Central memory CD4-positive, alpha-beta T cell (primary cell): Measurements from ENCODE around the gene FAM171A1.
"Not testable (repeated sequence)": the region's sequence is repeated elsewhere in the genome, so short reads cannot be mapped to it uniquely, and the experiment has no call there.

Experiments
- DNase-seq: peaks from one replicate; pipeline ENCODE4 v3.0.0; 2022

Gene FAM171A1

DNA sequence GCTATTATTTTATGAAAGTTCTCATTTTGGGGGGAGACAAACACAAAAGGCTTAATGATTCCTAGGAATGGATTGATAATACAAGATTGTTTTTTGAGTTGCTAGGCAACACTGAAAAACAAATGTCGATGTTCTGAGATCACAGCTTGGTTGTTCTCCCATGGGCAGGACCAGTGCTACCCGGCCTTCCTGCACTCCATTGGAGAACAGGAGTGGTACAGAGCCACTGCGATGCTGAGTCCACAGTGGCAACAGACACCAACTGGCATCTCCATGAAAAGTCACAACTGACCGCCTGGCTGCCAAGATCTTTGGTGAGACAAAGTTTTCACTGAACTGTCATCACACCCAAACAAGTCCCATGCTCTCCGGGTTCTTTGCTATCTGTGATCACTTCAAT lies 133.7 kb downstream of the FAM171A1 start:
- no peak for DNase-seq

DNA sequence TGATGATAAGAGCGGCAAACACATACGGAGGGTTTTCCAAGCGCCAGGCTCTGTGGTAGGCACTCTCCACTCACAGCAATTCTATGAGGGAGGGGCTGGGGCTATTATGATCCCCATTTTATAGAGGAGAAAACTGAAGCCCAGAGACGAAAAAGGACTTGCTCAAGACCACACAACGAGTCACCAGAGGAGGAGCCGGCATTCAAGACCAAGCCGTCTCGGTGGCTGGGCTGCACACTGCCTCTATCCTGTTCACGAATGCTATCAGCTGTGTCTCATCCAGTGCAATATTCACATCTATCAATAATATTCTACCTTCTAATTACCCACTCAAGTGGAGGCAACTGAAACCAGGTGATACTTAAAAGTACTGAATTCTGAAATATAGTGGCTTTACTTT lies 134.7 kb downstream of the FAM171A1 start:
- DNase-seq: no peak

DNA sequence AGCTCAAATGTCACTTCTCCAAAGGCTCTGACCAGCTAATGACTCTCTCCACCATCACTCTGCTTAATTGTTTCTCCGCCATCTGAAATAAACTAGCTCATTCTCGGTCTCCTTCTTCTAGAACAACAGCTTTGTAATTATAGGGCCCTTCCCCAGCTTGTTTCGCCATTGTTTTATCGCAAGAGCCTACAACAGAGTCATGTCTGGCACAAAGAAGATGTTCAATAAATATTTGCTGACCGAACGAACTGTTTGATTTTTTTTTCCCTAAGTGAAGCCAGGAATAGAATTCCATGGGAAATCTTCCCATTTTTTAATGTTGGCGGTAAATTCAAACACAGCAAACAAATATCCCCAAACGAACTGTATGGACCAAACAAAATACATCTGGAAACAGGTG lies 138.8 kb downstream of the FAM171A1 start:
- DNase-seq: no peak

GRCh38 chr10:15231426-15231825 lies 139.7 kb downstream of the FAM171A1 start:
- no peak for DNase-seq

- no peak for DNase-seq
Measured at GRCh38 chr10:15230257-15230656, 140.8 kb downstream of the FAM171A1 start.

DNA sequence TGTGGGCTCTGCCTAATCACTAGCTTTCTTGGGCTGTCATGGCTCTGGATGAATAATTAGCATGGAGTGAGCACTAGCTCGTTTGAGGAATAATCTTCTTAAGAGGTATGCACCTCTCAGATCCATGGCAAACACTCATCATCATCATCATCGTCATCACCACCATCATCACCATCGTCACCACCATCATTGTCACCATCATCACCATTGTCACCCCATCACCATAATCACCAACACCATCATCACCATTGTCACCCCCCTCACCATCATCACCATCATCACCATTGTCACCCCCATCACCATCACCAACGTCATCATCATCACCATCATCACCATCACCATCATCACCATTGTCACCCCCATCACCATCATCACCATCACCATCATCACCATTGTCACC lies 141.8 kb downstream of the FAM171A1 start:
- no peak for DNase-seq

GRCh38 chr10:15228426-15228825 lies 142.7 kb downstream of the FAM171A1 start:
- DNase-seq: no peak

DNA sequence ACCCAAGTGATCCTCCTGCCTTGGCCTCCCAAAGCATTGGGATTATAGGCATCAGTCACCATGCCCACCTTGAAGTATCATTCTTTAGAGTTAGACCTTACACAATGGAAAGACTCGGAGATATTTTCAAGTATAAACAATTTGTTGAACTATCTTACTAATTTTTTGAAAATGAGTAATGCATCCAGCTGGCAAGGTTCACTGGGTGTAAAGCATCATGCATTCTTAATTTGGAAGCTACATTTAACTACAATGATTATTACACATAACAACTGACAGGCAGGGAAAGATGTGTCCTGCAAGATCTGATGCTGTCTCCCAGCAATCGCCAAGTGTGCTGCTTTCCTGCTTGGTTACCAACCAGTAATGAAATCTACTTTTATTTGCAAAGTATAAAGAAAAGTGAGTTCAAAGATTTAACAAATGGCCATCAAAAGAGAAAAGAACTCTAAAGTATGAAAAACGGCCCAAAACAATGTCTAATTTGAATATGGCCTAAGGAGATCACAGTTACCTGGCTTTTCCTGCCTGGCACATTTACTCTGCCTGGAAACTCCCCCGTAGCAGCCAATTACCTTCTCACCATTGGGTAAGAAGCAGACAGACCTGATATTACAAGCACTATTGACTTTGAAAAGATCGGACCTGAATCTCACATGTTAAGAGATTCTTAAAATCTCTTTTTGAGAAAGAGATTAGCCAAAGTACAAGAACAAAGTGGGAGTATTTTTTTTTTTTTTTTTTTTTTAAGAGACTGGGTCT lies 143.3 kb downstream of the FAM171A1 start:
- no peak for DNase-seq

DNA sequence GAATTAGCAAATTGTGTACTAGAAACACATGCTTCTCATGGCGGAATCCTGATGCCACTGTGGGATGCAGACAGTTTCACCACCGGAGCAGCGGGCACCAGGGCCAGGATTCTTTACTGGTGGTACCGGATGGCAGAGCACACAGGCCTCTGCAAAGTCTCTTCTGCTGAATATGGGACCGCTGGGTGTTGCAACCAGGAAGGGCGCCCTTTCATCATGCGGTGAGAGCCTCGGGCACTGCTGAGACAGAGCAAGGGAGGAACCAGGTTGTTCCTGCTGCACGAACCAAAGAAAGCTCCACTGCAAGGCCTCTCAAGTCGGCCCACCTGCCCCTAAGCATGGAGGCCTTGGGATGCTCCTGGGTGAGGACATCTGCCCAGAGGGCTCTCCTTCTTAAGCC lies 145.6 kb downstream of the FAM171A1 start:
- DNase-seq: no peak

DNA sequence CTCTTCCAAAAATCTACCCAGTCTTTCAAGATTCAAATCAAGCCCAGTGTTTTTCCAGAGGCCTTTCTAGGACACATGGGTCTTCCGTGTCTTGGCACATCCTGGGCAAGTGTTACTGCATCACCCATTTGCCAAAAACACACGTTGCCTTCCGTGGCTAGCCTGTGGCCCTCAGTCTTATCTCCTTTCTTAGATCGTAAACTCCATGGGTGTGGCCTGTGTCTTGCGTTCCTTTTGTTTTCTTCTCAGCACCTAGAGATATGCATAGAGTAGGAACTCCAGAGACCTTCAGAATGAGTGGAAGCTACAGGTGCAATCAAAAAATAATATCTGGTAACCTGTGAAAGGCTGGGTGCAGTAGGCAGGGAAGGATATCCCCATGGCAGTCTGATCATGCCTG lies 146.1 kb downstream of the FAM171A1 start:
- no peak for DNase-seq

- DNase-seq: no peak
Measured at GRCh38 chr10:15223174-15223573, 147.9 kb downstream of the FAM171A1 start.

GRCh38 chr10:15222511-15222910 lies 148.6 kb downstream of the FAM171A1 start:
- DNase-seq: no peak

DNA sequence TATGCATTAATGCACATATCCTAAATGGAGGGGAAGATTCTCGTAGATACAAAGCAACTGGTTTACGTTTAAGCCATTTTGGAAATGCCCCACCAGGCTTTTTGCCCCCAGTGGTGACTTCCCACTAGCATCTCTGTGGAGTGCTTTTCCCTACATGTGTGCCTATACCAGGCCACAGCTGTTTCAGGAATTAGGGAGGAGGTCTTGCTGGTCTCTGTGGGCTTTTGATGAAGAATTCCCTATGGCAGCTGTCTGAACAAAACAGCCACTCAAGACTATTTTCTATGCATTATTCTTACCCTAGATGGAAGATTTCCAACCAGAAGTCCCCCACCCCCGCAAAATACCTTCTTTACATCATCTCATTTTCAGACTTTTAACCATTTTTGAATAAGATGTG lies 150.6 kb downstream of the FAM171A1 start:
- no peak for DNase-seq

- DNase-seq: no peak
Measured at GRCh38 chr10:15216700-15217099, 154.4 kb downstream of the FAM171A1 start.

DNA sequence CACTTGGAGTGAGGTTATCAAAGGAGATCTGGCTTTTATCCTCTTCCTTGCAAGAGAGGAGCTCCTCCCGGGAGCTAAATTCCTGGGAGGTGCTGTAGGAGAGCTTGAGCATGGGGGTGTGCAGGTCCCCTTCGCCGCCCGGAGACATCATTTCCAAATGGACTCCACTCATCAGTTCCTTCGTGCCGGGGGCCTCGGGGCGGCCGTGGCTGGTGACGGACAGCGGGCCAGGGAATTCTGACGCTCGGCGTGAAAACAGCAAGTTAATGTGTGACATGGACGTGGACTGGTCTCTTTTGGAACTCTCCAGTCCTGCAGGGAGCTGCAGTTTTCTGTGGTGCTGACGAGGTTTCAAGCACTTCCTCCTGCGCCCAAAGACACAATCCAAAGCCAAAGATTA lies 156.9 kb downstream of the FAM171A1 start:
- no peak for DNase-seq

DNA sequence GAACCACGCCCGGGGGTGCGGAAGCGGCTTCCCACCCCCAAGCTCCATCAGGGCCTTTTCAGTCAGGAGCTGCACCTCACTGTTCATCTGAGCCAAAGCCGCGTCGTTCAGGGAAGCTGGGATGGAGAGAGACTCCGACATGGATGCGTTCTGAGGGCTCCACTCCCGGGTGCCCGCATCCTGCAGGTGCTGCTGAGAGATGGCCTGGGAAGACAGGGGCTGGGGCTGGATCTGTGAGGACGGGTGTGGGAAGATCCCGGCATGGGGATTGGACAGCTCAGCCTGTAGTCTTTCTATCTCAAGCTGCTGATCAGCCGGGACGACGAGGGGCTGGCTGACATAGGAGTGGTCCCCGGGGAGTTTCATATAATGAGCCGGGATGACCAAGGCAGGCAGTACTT lies 157.6 kb downstream of the FAM171A1 start:
- DNase-seq: no peak

DNA sequence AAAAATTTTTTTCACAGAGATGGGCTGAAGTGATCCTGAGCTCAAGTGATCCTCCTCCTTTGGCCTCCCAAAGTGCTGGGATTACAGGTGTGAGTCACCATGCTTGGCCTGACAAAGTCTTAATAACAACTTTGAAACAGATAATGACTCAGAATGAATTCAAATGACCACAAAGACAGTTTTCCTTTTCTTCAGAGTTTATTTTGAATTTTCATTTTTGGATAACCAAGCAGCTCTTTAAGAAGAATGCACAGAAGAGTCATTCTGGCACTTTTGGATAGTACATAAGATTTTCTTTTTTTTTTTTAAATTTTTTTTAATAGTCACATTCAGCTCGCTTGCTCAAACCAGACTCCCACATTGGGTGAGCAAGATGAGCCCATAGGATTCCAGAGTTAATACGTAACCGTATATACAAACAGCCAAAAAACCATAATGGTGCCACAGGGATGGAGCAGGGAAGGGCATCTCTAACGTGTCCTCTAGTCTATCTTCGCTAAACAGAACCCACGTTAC lies 159.6 kb downstream of the FAM171A1 start:
- no peak for DNase-seq

DNA sequence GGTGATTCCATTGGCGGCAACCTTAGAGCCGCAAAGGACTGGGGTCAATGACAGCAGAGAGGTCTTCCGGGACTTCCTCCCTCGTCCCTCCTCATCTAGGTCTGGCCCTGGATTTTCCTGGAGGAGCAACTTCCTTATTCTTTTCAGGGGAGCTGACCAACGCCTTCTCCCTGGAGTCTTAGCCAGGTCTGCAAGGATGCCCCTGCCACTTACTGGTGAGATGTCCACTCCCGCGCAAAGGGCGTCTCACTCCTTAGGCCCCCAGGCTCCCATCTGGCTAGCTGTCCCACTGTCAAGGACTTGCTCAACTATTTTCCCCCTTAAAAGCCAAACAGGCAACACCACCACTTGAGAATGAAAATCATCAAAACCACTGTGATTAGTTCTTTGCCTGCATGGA lies 160.6 kb downstream of the FAM171A1 start:
- DNase-seq: no peak

DNA sequence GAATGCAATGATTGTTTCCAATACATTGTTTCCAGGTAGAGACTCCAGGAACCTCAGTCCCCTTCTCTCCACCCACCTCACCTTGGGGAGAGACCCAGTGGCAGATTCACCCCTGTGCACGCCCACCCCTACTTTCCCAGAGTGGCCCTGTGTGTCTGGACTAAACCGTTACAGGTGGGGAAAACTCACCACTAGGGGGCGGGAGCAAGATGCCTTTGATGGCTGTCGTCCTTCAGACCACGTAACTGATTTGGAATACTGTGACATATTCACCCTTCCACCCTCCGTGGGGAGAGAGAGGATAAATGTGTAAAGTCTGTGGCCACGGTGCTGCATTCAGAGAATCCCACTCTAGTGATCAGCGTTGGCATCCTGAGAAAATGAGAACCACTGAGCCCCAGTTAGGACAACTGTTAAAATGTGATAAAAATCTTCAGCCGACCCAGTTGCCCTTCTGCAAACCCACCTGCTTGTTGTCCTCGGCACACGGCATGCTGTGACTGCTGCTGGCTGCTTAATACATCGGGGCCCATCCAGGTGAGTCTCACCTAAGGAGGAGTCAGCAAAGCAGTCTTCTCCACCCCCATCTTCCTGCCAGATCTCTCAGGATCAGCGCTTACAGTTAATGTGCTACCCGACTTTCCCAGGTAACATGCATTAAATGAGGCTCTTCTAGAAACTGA lies 161.1 kb downstream of the FAM171A1 start:
- peak; percentile 63 for DNase-seq

GRCh38 chr10:15208221-15208620 lies 162.9 kb downstream of the FAM171A1 start:
- DNase-seq: no peak

DNA sequence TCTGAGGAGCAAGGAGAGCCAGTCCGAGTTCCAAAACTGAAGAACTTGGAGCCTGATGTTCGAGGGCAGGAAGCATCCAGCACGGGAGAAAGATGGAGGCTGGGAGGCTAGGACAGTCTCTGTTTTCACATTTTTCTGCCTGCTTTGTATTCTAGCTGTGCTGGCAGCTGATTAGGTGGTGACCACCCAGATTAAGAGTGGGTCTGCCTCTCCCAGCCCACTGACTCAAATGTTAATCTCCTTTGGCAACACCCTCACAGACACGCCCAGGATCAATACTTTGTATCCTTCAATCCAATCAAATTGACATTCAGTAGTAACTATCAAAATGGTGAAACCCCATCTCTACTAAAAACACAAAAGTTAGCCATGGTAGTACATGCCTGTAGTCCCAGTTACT lies 163.7 kb downstream of the FAM171A1 start:
- DNase-seq: not testable (repeated sequence)

GRCh38 chr10:15202639-15203038 lies 168.4 kb downstream of the FAM171A1 start:
- no peak for DNase-seq

GRCh38 chr10:15202301-15202621 lies 168.8 kb downstream of the FAM171A1 start:
- not testable (repeated sequence) for DNase-seq

GRCh38 chr10:15201589-15202300 lies 169.3 kb downstream of the FAM171A1 start:
- DNase-seq: no peak
